ENCODE data around the gene SPATA31C1. TPM values are rescaled to one million over a fixed set of nuclear protein-coding genes. Genes with fewer than 3 reads are reported as not detected.

SPATA31C1 gene
- total and polyA plus RNA-seq, 2 donors (not counting 3 experiments of a cell fraction or from before 2014, with no cell fraction given): not detected

DNA sequence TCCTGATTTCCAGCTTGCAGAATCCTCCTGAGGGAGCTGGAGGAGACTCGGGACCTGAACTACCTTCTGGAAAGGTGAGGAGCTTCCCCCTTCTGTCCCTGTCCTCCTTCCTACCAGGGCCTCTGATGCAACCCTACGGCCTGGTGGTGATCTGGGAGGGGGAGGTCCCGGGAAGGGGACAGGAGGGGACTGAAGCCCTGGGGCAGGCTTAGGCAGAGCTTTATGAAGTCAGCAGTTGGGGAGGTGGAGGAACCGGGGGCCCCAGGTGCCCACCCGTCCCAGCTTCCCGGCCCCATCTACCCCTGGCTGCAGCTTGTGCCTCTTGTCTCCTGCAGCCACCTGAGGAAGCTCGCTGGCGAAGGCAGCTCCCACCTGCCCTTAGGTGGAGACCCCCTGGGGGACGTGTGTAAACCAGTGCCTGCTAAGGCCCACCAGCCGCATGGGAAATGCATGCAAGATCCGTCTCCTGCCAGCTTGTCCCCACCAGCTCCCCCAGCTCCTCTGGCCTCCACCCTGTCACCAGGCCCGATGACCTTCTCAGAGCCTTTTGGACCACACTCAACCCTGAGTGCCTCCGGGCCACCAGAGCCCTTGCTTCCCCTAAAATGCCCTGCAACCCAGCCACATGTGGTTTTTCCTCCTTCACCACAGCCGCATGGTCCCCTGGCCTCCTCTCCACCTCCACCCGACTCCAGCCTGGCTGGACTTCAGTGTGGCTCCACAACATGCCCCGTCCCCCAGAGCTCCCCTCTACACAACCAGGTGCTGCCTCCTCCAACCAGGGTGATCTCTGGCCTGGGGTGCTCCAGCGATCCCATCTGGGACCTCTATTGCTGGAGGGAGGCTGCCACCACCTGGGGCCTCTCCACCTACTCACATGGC, 32.9 kb upstream of the SPATA31C1 start:
- Histone ChIP-seq H3K36me3 (ENCODE audit: control insufficient read depth in 2 of 2, extremely low read depth in 1 of 2, insufficient read depth in 2 of 2, low read length in 2 of 2) (no peaks in the 10 kb centered on the region), H3K79me2 (ENCODE audit: control insufficient read depth, insufficient read depth, low read length) (no peaks in the 10 kb centered on the region), H3K4me2 (ENCODE audit: insufficient read depth, low read length) (no peak overlapping the region), H3K9ac (replicated peaks; ENCODE audit: extremely low read depth, insufficient read depth, low read length) (no peak overlapping the region), H4K20me1 (replicated peaks; ENCODE audit: control insufficient read depth, extremely low read depth, insufficient read depth, low read length) (no peaks in the 10 kb centered on the region), H3K27ac (ENCODE audit: insufficient read depth, low read depth, low read length) (no peak overlapping the region), H3K9me3 (replicated peaks; ENCODE audit: control insufficient read depth, insufficient read depth, low read length) (no peaks in the 10 kb centered on the region), H2AFZ (ENCODE audit: low read depth, low read length) (no peak overlapping the region), H3K27me3 (ENCODE audit: control insufficient read depth in 2 of 2, insufficient read depth in 2 of 2, low read length in 2 of 2) (no peaks in the 10 kb centered on the region), H3K4me3 (replicated peaks in 1 of 3; ENCODE audit: insufficient read depth in 1 of 3, low read depth in 1 of 3, low read length in 3 of 3) (no peak overlapping the region), H3K4me1 (ENCODE audit: control insufficient read depth, extremely low read depth, insufficient read depth, low read length) (peaks cover 3% of the 10 kb centered on the region), H3K9me1 (replicated peaks; ENCODE audit: control insufficient read depth, extremely low read depth, insufficient read depth, low read length) (no peaks in the 10 kb centered on the region)
- no peak for TF ChIP-seq FOS (IDR thresholded peaks at IDR 0.05; ENCODE audit: borderline replicate concordance, insufficient read depth, low read length)
- FAIRE-seq (no peak), DNase-seq (ENCODE audit: low read depth, low spot score) (no peak)
- no TSS peak for BruUV-seq (replicated peaks)
- ChIA-PET CTCF (no interaction called here), POLR2A (no interaction called here)
- dilution Hi-C loops (cut with MboI; ENCODE audit: extremely low pct_ligation_motif_present, low sequenced_read_pairs): no loop called here
- intact Hi-C loops (cut with micrococcal nuclease): no loop called here

DNA sequence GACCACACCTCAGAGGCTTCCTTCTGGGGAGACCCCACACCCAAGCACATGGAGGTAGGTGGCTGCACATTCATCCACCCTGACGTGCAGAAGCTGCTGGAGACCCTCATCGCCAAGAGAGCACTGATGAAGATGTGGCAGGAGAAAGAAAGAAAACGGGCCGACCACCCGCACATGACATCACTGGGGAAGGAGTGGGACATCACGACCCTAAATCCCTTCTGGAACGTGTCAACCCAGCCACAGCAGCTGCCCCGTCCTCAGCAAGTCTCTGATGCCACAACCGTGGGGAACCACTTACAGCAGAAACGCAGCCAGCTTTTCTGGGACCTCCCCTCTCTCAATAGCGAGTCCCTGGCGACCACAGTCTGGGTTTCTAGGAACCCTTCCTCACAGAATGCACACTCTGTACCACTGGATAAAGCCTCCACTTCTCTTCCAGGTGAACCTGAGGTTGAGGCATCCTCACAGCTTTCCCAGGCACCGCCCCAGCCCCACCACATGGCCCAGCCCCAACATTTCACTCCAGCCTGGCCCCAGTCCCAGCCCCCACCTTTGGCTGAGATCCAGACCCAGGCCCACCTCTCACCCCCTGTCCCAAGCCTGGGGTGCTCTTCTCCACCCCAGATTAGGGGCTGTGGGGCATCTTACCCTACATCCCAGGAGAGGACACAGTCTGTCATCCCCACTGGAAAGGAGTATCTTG, 32.1 kb upstream of the SPATA31C1 start:
- FAIRE-seq: no peak

More for the DNA sequence above, 32.1 kb upstream of the SPATA31C1 start:
- Histone ChIP-seq H4K20me1 (replicated peaks; ENCODE audit: control insufficient read depth, extremely low read depth, insufficient read depth, low read length) (no peaks in the 10 kb centered on the region), H3K4me1 (ENCODE audit: control insufficient read depth, extremely low read depth, insufficient read depth, low read length) (peaks cover under 1% of the 10 kb centered on the region), H3K4me2 (ENCODE audit: insufficient read depth, low read length) (no peak overlapping the region), H3K4me3 (replicated peaks in 1 of 3; ENCODE audit: insufficient read depth in 1 of 3, low read depth in 1 of 3, low read length in 3 of 3) (no peak overlapping the region), H3K79me2 (ENCODE audit: control insufficient read depth, insufficient read depth, low read length) (no peaks in the 10 kb centered on the region), H3K9ac (replicated peaks; ENCODE audit: extremely low read depth, insufficient read depth, low read length) (no peak overlapping the region), H3K27me3 (ENCODE audit: control insufficient read depth in 2 of 2, insufficient read depth in 2 of 2, low read length in 2 of 2) (no peaks in the 10 kb centered on the region), H3K9me1 (replicated peaks; ENCODE audit: control insufficient read depth, extremely low read depth, insufficient read depth, low read length) (no peaks in the 10 kb centered on the region), H3K27ac (ENCODE audit: insufficient read depth, low read depth, low read length) (no peak overlapping the region), H2AFZ (ENCODE audit: low read depth, low read length) (no peak overlapping the region), H3K9me3 (replicated peaks; ENCODE audit: control insufficient read depth, insufficient read depth, low read length) (no peaks in the 10 kb centered on the region), H3K36me3 (ENCODE audit: control insufficient read depth in 2 of 2, extremely low read depth in 1 of 2, insufficient read depth in 2 of 2, low read length in 2 of 2) (no peaks in the 10 kb centered on the region)
- no TSS peak for BruUV-seq (replicated peaks)
- intact Hi-C loops (cut with micrococcal nuclease) (no loop called here), dilution Hi-C loops (cut with MboI; ENCODE audit: extremely low pct_ligation_motif_present, low sequenced_read_pairs) (no loop called here)
- no peak for DNase-seq (ENCODE audit: low read depth, low spot score)
- CTCF ChIA-PET: no interaction called here
- TF ChIP-seq FOS (IDR thresholded peaks at IDR 0.05; ENCODE audit: borderline replicate concordance, insufficient read depth, low read length) (no peak), MYC (IDR thresholded peaks at IDR 0.05; ENCODE audit: low read depth, low read length) (no peak), GATA2 (IDR thresholded peaks at IDR 0.05; ENCODE audit: insufficient read depth, insufficient read length, low read depth, low read length) (no peak), JUN (IDR thresholded peaks at IDR 0.05; ENCODE audit: borderline replicate concordance, insufficient read depth, insufficient read length, low read depth) (no peak), POLR2A (IDR thresholded peaks at IDR 0.05; ENCODE audit: low read depth, low read length) (no peak), POLR2AphosphoS5 (IDR thresholded peaks at IDR 0.05; ENCODE audit: insufficient read depth, low read depth, low read length) (no peak), EZH2 (IDR thresholded peaks at IDR 0.05; ENCODE audit: borderline replicate concordance, low read depth, low read length, severe bottlenecking) (no peak)
- TF ChIP-seq, protein P1, sequence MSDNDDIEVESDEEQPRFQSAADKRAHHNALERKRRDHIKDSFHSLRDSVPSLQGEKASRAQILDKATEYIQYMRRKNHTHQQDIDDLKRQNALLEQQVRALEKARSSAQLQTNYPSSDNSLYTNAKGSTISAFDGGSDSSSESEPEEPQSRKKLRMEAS (IDR thresholded peaks at IDR 0.05; ENCODE audit: insufficient read depth, insufficient read length): no peak
- TF ChIP-seq, protein P2, sequence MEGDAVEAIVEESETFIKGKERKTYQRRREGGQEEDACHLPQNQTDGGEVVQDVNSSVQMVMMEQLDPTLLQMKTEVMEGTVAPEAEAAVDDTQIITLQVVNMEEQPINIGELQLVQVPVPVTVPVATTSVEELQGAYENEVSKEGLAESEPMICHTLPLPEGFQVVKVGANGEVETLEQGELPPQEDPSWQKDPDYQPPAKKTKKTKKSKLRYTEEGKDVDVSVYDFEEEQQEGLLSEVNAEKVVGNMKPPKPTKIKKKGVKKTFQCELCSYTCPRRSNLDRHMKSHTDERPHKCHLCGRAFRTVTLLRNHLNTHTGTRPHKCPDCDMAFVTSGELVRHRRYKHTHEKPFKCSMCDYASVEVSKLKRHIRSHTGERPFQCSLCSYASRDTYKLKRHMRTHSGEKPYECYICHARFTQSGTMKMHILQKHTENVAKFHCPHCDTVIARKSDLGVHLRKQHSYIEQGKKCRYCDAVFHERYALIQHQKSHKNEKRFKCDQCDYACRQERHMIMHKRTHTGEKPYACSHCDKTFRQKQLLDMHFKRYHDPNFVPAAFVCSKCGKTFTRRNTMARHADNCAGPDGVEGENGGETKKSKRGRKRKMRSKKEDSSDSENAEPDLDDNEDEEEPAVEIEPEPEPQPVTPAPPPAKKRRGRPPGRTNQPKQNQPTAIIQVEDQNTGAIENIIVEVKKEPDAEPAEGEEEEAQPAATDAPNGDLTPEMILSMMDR (IDR thresholded peaks at IDR 0.05; ENCODE audit: extremely low read depth in 1 of 2, insufficient read depth in 1 of 2, low read depth in 1 of 2, low read length in 2 of 2): no peak
- POLR2A ChIA-PET: no interaction called here
